Psoas muscle (tissue), 8 donors: ENCODE results near the gene CALCOCO1. TPM values are rescaled to one million over a fixed set of nuclear protein-coding genes. Genes with fewer than 3 reads are reported as not detected.

ENCODE experiments used
- ATAC-seq, 4 donors: fragments of 200-7000 bp; cut with Tn5 transposase; one replicate each; pipeline ENCODE4 v1.9.1; 2020; ENCODE audit warnings: moderate library complexity in 3 of 4, mild to moderate bottlenecking in 2 of 4
- DNase-seq, 2 donors: peaks; one replicate each; pipeline ENCODE4 v3.0.0-alpha.2; 2020
- H3K27ac ChIP-seq: fragments of 200-600 bp; one replicate; pipeline ENCODE4 v1.8.0; 2022
- H3K27me3 ChIP-seq, 3 donors: fragments of 200-600 bp in 1 of 3; one replicate each; pipeline versions ENCODE4 v1.6.1 to v1.8.0; 2013 to 2022; ENCODE audit warnings: low read length in 2 of 3, mild to moderate bottlenecking in 2 of 3, moderate library complexity in 1 of 3; ENCODE audit not compliant: insufficient read depth in 3 of 3
- H3K36me3 ChIP-seq, 2 donors: fragments of 200-600 bp in 1 of 2; one replicate each; pipeline versions ENCODE4 v1.6.1 to v1.8.0; 2013 to 2022; ENCODE audit warnings: low read depth in 1 of 2, mild to moderate bottlenecking in 1 of 2, moderate library complexity in 1 of 2; ENCODE audit not compliant: insufficient read depth in 1 of 2
- H3K4me1 ChIP-seq: fragments of 200-600 bp; one replicate; pipeline ENCODE4 v1.8.0; 2022
- H3K4me3 ChIP-seq: fragments of 200-600 bp; one replicate; pipeline ENCODE4 v1.8.0; 2022; ENCODE audit warnings: mild to moderate bottlenecking
- H3K9me3 ChIP-seq: fragments of 200-600 bp; one replicate; pipeline ENCODE4 v1.8.0; 2022
- CTCF ChIP-seq: fragments of 200-600 bp; IDR thresholded peaks from one replicate; pipeline ENCODE4 v1.8.0; 2022; ENCODE audit warnings: antibody characterized with exemption
- WGBS, 3 donors: extraction: QIAGEN DNeasy Blood & Tissue Kit; methylation state at CpG; one replicate each; pipeline versions ENCODE4 v1.1.6 to v1.1.7; 2013; 5-methylcytosine and 5-hydroxymethylcytosine counted together
- intact Hi-C, 2 donors: fragments of 100-400 bp; cut with DNase I; formaldehyde crosslinking; loops; one replicate each; pipeline versions ENCODE4 v1.11.0 to v1.14.2; 2022
- polyA plus RNA-seq, 3 donors: library from polyadenylated mRNA; stranded (reverse); fragments of 200-250 nt; gene quantifications; one replicate each; pipeline ENCODE4 v1.2.3, GENCODE V29; 2013
- total RNA-seq, 4 donors: library from RNA; stranded (reverse); fragmentation: NEBNext Ultra II Directional in 2 of 4; extraction: Animal tissue kit (Norgen Biotek cat#: 25700) in 2 of 4; gene quantifications; one replicate each; pipeline versions ENCODE4 v1.2.1 to v1.2.4, GENCODE V29; 2021 to 2023
- donor health status: healthy with polysubstance abuse.
- donor health status: DM: no; HTN: no; CAD: no; lungs with moderate emphysema.
- donor health status: Bipolar disorder and iron deficiency.
- donor health status: healthy.
- donor health status: DM: yes; HTN: yes; CAD: no.
- donor health status: DM: no; HTN: no; CAD: no.
- donor health status: DM: no; HTN: no; CAD: no.
- donor health status: DM: yes; HTN: yes; CAD: no.

Gene CALCOCO1
- total and polyA plus RNA-seq, 7 donors: 41.1 to 255 (median 180) TPM

- WGBS, 3 donors: 81 to 100% (median 87%) methylated on average over 4 of the region's 4 CpGs
- DNase-seq: no peak
- no peak for TF ChIP-seq CTCF
- Histone ChIP-seq H3K27me3 (no peaks in the 10 kb centered on the region), H3K27ac (no peak overlapping the region), H3K4me1 (no peaks in the 10 kb centered on the region), H3K4me3 (no peak overlapping the region), H3K9me3 (no peaks in the 10 kb centered on the region), H3K36me3 (peaks cover 9 to 76% of the 10 kb centered on the region in 2 donors)
- intact Hi-C loops: no loop called here
- ATAC-seq: no peak
These were observed 13.2 kb downstream of the CALCOCO1 start for GRCh38 chr12:53714004-53714403.

- H3K27me3 ChIP-seq: no peaks in the 10 kb centered on the region
- DNase-seq: no peak
- peaks cover 9 to 71% of the 10 kb centered on the region in 2 donors for H3K36me3 ChIP-seq
- ATAC-seq: no peak
- WGBS, 3 donors: 73 to 89% (median 80%) methylated on average over 8 to 9 of the region's 9 CpGs
- intact Hi-C loops: no loop called here
- TF ChIP-seq CTCF: no peak
- H3K4me3 ChIP-seq: no peak overlapping the region
- no peak overlapping the region for H3K27ac ChIP-seq
- H3K4me1 ChIP-seq: no peaks in the 10 kb centered on the region
- H3K9me3 ChIP-seq: no peaks in the 10 kb centered on the region
These were observed 13.7 kb downstream of the CALCOCO1 start for GRCh38 chr12:53713516-53713915.

GRCh38 chr12:53712059-53712643 is 15.1 kb downstream of the CALCOCO1 start:
- no peaks in the 10 kb centered on the region for H3K4me1 ChIP-seq
- no peak overlapping the region for H3K27ac ChIP-seq
- H3K9me3 ChIP-seq: no peaks in the 10 kb centered on the region
- H3K27me3 ChIP-seq: no peaks in the 10 kb centered on the region
- TF ChIP-seq CTCF: no peak
- 62 to 72% (median 69%) methylated on average over 8 of the region's 8 CpGs for WGBS, 3 donors
- H3K4me3 ChIP-seq: no peak overlapping the region
- peaks cover 9 to 58% of the 10 kb centered on the region in 2 donors for H3K36me3 ChIP-seq
- ATAC-seq (no peak), DNase-seq (no peak)
- intact Hi-C loops: no loop called here

GRCh38 chr12:53710091-53710490 is 17.2 kb downstream of the CALCOCO1 start:
- WGBS, 3 donors: 20 to 36% (median 24%) methylated on average over 6 of the region's 6 CpGs
- peak in 1 of 4 donors; percentile 30 for ATAC-seq
- intact Hi-C loops: no loop called here

More at GRCh38 chr12:53710091-53710490, 17.2 kb downstream of the CALCOCO1 start:
- no peak for TF ChIP-seq CTCF
- DNase-seq: no peak
- Histone ChIP-seq H3K9me3 (no peaks in the 10 kb centered on the region), H3K27ac (no peak overlapping the region), H3K4me3 (no peak overlapping the region), H3K36me3 (peaks cover 6 to 37% of the 10 kb centered on the region in 2 donors), H3K4me1 (no peaks in the 10 kb centered on the region), H3K27me3 (no peaks in the 10 kb centered on the region)
